GM12878 (cell line): Measurements from ENCODE around the gene SSC4D. TPM values are rescaled to one million over a fixed set of nuclear protein-coding genes. Genes with fewer than 3 reads are reported as not detected.

Experiments
- BACH1 ChIP-seq: fragments of 450-650 bp; IDR thresholded peaks from 2 replicates; pipeline ENCODE4 v1.6.1; 2017; ENCODE audit warnings: mild to moderate bottlenecking, borderline replicate concordance
- BRCA1 ChIP-seq: IDR thresholded peaks from 2 replicates; pipeline ENCODE4 v1.6.1; 2011; ENCODE audit warnings: low read depth, low read length, improper control_type of control experiment
- CBFB ChIP-seq: IDR thresholded peaks from 2 replicates; pipeline ENCODE4 v1.6.1; 2016; ENCODE audit warnings: antibody characterized with exemption, low read depth
- CHD1 ChIP-seq: IDR thresholded peaks from 2 replicates; pipeline ENCODE4 v1.6.1; 2012; ENCODE audit warnings: low read depth, low read length, improper control_type of control experiment
- E2F4 ChIP-seq: IDR thresholded peaks from 2 replicates; pipeline ENCODE4 v1.6.1; 2012; ENCODE audit warnings: low read depth, low read length, improper control_type of control experiment
- HDGF ChIP-seq: fragments of 450-650 bp; IDR thresholded peaks from 2 replicates; pipeline ENCODE4 v1.6.1; 2016; ENCODE audit warnings: antibody characterized with exemption
- LARP7 ChIP-seq: fragments of 450-650 bp; IDR thresholded peaks from 2 replicates; pipeline ENCODE4 v1.6.1; 2017; ENCODE audit warnings: mild to moderate bottlenecking
- MAX ChIP-seq: IDR thresholded peaks from 2 replicates; pipeline ENCODE4 v1.6.1; 2012; ENCODE audit warnings: low read depth, low read length, improper control_type of control experiment
- MEF2B ChIP-seq: fragments of 450-650 bp; IDR thresholded peaks from 2 replicates; pipeline ENCODE4 v1.6.1; 2018; ENCODE audit warnings: mild to moderate bottlenecking, moderate library complexity; ENCODE audit not compliant: partially characterized antibody, poor library complexity, severe bottlenecking
- MTA2 ChIP-seq: fragments of 450-650 bp; IDR thresholded peaks from 2 replicates; pipeline ENCODE4 v1.6.1; 2016; ENCODE audit warnings: low read depth, mild to moderate bottlenecking, moderate library complexity
- MYB ChIP-seq: fragments of 150-350 bp; IDR thresholded peaks from 2 replicates; pipeline ENCODE4 v1.6.1; 2014; ENCODE audit warnings: mild to moderate bottlenecking, low read depth, low read length, borderline replicate concordance
- NBN ChIP-seq: fragments of 450-650 bp; IDR thresholded peaks from 2 replicates; pipeline ENCODE4 v1.6.1; 2016
- NFIC ChIP-seq: IDR thresholded peaks from 2 replicates; pipeline ENCODE4 v1.6.1; 2012; ENCODE audit warnings: low read depth, mild to moderate bottlenecking, inconsistent platforms, low read length, moderate library complexity
- NR2C1 ChIP-seq: fragments of 450-650 bp; IDR thresholded peaks from 2 replicates; pipeline ENCODE4 v1.6.1; 2017; ENCODE audit warnings: antibody characterized with exemption, mild to moderate bottlenecking, moderate library complexity
- NR2F1 ChIP-seq: fragments of 450-650 bp; conservative IDR thresholded peaks from 2 replicates; pipeline ENCODE4 v1.6.1; 2017; ENCODE audit warnings: mild to moderate bottlenecking
- POU2F2 ChIP-seq: IDR thresholded peaks from 3 replicates; pipeline ENCODE4 v1.6.1; 2011; ENCODE audit warnings: low read depth, mild to moderate bottlenecking, low read length, borderline replicate concordance
- RBBP5 ChIP-seq: fragments of 200-600 bp; sonication (generic); conservative IDR thresholded peaks from 2 replicates; pipeline ENCODE4 v1.6.1; 2016
- SPI1 ChIP-seq: IDR thresholded peaks from 2 replicates; pipeline ENCODE4 v1.6.1; 2011; ENCODE audit warnings: low read depth, mild to moderate bottlenecking, low read length, moderate library complexity, borderline replicate concordance; ENCODE audit not compliant: insufficient read depth
- STAT3 ChIP-seq: IDR thresholded peaks from 2 replicates; pipeline ENCODE4 v1.6.1; 2011; ENCODE audit warnings: low read depth, low read length, improper control_type of control experiment
- SUZ12 ChIP-seq: fragments of 200-600 bp; sonication (generic); IDR thresholded peaks from one replicate; pipeline ENCODE4 v1.6.1; 2018; ENCODE audit warnings: antibody characterized with exemption, mild to moderate bottlenecking; ENCODE audit not compliant: unreplicated experiment
- TARDBP ChIP-seq: IDR thresholded peaks from 2 replicates; pipeline ENCODE4 v1.6.1; 2016; ENCODE audit warnings: borderline replicate concordance
- TCF3 ChIP-seq: IDR thresholded peaks from 2 replicates; pipeline ENCODE4 v1.6.1; 2012; ENCODE audit warnings: low read depth, mild to moderate bottlenecking, low read length, borderline replicate concordance; ENCODE audit not compliant: insufficient read depth
- ZBED1 ChIP-seq: IDR thresholded peaks from 2 replicates; pipeline ENCODE4 v1.6.1; 2016; ENCODE audit warnings: borderline replicate concordance
- polyA plus RNA-seq, 11 experiments: library from polyadenylated mRNA; depleted of rRNA in 4 of 11; unstranded in 6 of 11; stranded (reverse) in 5 of 11; fragments of >200 nt; fragmentation: Nextera tagmentation in 4 of 11; fragmentation: Illumina TruSeq in 1 of 11; extraction: Ambion mirVana in 4 of 11; extraction: Trizol in 1 of 11; gene quantifications; 1 replicate in 1 of 11; 2 replicates in 10 of 11; pipeline versions ENCODE4 v1.2.1 to v1.2.3, GENCODE V29; 2011 to 2016; ENCODE audit warnings: inconsistent platforms in 2 of 11, missing spikeins in 2 of 11, low read depth in 1 of 11
- total RNA-seq, 4 experiments: library from RNA; depleted of rRNA in 3 of 4; stranded (reverse); fragments of >200 nt in 3 of 4; fragmentation: Illumina TruSeq in 1 of 4; extraction: Trizol in 1 of 4; gene quantifications; 2 replicates each; pipeline versions ENCODE4 v1.2.1 to v1.2.3, GENCODE V29; 2013 to 2021
- TF ChIP-seq, protein P1 (sequence below): fragments of 450-650 bp; IDR thresholded peaks from 2 replicates; pipeline ENCODE4 v1.6.1; 2014; ENCODE audit warnings: mild to moderate bottlenecking
- TF ChIP-seq, protein P2 (sequence below): fragments of 450-650 bp; IDR thresholded peaks from 2 replicates; pipeline ENCODE4 v1.6.1; 2016; ENCODE audit warnings: mild to moderate bottlenecking
- TF ChIP-seq, protein P3 (sequence below): fragments of 450-650 bp; IDR thresholded peaks from 2 replicates; pipeline ENCODE4 v1.6.1; 2016; ENCODE audit warnings: mild to moderate bottlenecking

Gene SSC4D
- total and polyA plus RNA-seq, 10 of the 15 experiments (the other 5 are each of a cell fraction or from before 2014, with no cell fraction given), result 0.08 to 0.79 (median 0.25) TPM; not detected in 1

- TF ChIP-seq MYB (no peak), NR2F1 (peak; percentile 86), NBN (no peak), RBBP5 (no peak), MAX (peak; percentile 57), SUZ12 (no peak), E2F4 (no peak), STAT3 (no peak), LARP7 (peak; percentile 90), ZBED1 (no peak), TARDBP (no peak), MEF2B (no peak), TCF3 (0 out of 2 replicates have a peak, but pooled peaks have one; percentile 25), MTA2 (no peak), HDGF (no peak), CBFB (no peak), CHD1 (no peak), SPI1 (no peak), NFIC (no peak), POU2F2 (no peak), BACH1 (peak; percentile 93), NR2C1 (peak; percentile 22; the same call in 1 of the 2 replicates), BRCA1 (no peak)
- TF ChIP-seq, protein P1, sequence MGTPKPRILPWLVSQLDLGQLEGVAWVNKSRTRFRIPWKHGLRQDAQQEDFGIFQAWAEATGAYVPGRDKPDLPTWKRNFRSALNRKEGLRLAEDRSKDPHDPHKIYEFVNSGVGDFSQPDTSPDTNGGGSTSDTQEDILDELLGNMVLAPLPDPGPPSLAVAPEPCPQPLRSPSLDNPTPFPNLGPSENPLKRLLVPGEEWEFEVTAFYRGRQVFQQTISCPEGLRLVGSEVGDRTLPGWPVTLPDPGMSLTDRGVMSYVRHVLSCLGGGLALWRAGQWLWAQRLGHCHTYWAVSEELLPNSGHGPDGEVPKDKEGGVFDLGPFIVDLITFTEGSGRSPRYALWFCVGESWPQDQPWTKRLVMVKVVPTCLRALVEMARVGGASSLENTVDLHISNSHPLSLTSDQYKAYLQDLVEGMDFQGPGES, result no peak
- TF ChIP-seq, protein P2, sequence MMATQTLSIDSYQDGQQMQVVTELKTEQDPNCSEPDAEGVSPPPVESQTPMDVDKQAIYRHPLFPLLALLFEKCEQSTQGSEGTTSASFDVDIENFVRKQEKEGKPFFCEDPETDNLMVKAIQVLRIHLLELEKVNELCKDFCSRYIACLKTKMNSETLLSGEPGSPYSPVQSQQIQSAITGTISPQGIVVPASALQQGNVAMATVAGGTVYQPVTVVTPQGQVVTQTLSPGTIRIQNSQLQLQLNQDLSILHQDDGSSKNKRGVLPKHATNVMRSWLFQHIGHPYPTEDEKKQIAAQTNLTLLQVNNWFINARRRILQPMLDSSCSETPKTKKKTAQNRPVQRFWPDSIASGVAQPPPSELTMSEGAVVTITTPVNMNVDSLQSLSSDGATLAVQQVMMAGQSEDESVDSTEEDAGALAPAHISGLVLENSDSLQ, result no peak
- TF ChIP-seq, protein P3, sequence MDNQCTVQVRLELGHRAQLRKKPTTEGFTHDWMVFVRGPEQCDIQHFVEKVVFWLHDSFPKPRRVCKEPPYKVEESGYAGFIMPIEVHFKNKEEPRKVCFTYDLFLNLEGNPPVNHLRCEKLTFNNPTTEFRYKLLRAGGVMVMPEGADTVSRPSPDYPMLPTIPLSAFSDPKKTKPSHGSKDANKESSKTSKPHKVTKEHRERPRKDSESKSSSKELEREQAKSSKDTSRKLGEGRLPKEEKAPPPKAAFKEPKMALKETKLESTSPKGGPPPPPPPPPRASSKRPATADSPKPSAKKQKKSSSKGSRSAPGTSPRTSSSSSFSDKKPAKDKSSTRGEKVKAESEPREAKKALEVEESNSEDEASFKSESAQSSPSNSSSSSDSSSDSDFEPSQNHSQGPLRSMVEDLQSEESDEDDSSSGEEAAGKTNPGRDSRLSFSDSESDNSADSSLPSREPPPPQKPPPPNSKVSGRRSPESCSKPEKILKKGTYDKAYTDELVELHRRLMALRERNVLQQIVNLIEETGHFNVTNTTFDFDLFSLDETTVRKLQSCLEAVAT, result no peak
Measured at GRCh38 chr7:76393116-76394031, 16.1 kb downstream of the SSC4D start (continued).
